Stomach (tissue), 9 donors: ENCODE data around the gene MYH6. TPM values are rescaled to one million over a fixed set of nuclear protein-coding genes. Genes with fewer than 3 reads are reported as not detected.
"Not testable (repeated sequence)": the region's sequence is repeated elsewhere in the genome, so short reads cannot be mapped to it uniquely, and the experiment has no call there.

Experiments used
- DNase-seq, 2 donors: peaks; one replicate each; pipeline versions ENCODE4 v3.0.0 to v3.0.0-alpha.2; 2013 to 2019
- H3K27ac ChIP-seq, 5 donors: fragments of 200-600 bp in 4 of 5; sonication (generic) in 4 of 5; one replicate each; pipeline ENCODE4 v1.5.1; 2013 to 2019; ENCODE audit warnings: mild to moderate bottlenecking in 1 of 5, moderate library complexity in 1 of 5
- H3K27me3 ChIP-seq, 3 donors: fragments of 200-600 bp; sonication (generic); one replicate each; pipeline ENCODE4 v1.5.1; 2017 to 2019; ENCODE audit warnings: mixed run types in 1 of 3
- H3K36me3 ChIP-seq, 4 donors: fragments of 200-600 bp; sonication (generic); 1 replicate in 3 of 4; 2 replicates in 1 of 4; pipeline ENCODE4 v1.5.1; 2016 to 2019
- H3K4me1 ChIP-seq, 4 donors: fragments of 200-600 bp; sonication (generic); one replicate each; pipeline ENCODE4 v1.5.1; 2016 to 2019
- H3K4me3 ChIP-seq, 4 donors: fragments of 200-600 bp; sonication (generic) in 3 of 4; one replicate each; pipeline ENCODE4 v1.5.1; 2016 to 2019; ENCODE audit warnings: mild to moderate bottlenecking in 1 of 4
- H3K9me3 ChIP-seq, 4 donors: fragments of 200-600 bp; sonication (generic); one replicate each; pipeline ENCODE4 v1.5.1; 2016 to 2019
- CTCF ChIP-seq, 7 experiments: fragments of 450-650 bp in 4 of 7; fragments of 200-600 bp in 3 of 7; sonication (generic) in 3 of 7; IDR thresholded peaks; one replicate each; pipeline ENCODE4 v1.5.1; 2016 to 2019; ENCODE audit warnings: antibody characterized with exemption in 7 of 7, control low read depth in 2 of 7, mild to moderate bottlenecking in 1 of 7
- EP300 ChIP-seq: sonication (generic); formaldehyde crosslinking; IDR thresholded peaks from one replicate; pipeline ENCODE4 v1.6.1; 2017; ENCODE audit warnings: antibody characterized with exemption
- POLR2A ChIP-seq, 4 donors: fragments of 450-650 bp; IDR thresholded peaks; one replicate each; pipeline ENCODE4 v1.6.1; 2016; ENCODE audit warnings: antibody characterized with exemption in 4 of 4, control low read depth in 2 of 4, mild to moderate bottlenecking in 1 of 4, moderate library complexity in 1 of 4
- POLR2AphosphoS5 ChIP-seq, 3 donors: sonication (generic); formaldehyde crosslinking; IDR thresholded peaks; one replicate each; pipeline ENCODE4 v1.6.1; 2016; ENCODE audit warnings: antibody characterized with exemption in 3 of 3
- WGBS, 5 donors: extraction: QIAGEN DNeasy Blood & Tissue Kit in 3 of 5; methylation state at CpG; one replicate each; pipeline versions ENCODE4 v1.1.5 to v1.1.7; 2013 to 2018; 5-methylcytosine and 5-hydroxymethylcytosine counted together
- intact Hi-C: fragments of 100-400 bp; cut with DNase I; formaldehyde crosslinking; loops from one replicate; pipeline ENCODE4 v1.15.1; 2023; ENCODE audit warnings: low total_unique reads
- polyA plus RNA-seq, 3 donors: library from polyadenylated mRNA; stranded (reverse); fragments of 200-250 nt; gene quantifications; one replicate each; pipeline ENCODE4 v1.2.3, GENCODE V29; 2013
- total RNA-seq, 5 donors: library from RNA; depleted of rRNA; stranded (reverse); fragments of >200 nt; gene quantifications; one replicate each; pipeline versions ENCODE4 v1.1.0 to v1.2.3, GENCODE V29; 2014 to 2016
- donor health status: healthy with polysubstance abuse.
- donor health status: Bipolar disorder and iron deficiency.
- donor health status: healthy.

MYH6 gene
- total and polyA plus RNA-seq, 8 donors: 0.37 to 3.2 (median 0.97) TPM; not detected in 4

DNA sequence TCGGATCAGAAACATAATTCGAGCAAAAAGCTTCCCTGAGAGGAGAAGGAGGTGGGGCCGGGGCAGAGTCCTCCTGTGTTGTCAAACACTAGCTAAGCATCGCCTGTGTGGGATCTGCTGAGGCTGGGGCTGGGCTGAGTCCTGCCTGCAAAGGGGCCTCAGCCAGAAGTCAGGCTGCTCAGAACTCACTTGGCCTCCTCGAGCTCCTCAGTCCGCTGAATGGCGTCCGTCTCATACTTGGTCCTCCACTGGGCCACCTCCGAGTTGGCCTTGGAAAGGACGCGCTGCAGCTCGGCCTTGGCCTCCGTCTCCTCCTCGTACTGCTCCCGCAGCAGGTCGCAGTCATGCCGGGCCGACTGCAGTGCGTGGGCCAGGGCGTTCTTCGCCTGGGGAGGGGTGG is 9.9 kb upstream of the MYH6 start:
- TF ChIP-seq EP300 (no peak), POLR2AphosphoS5 (IDR thresholded peaks at IDR 0.05) (no peak), CTCF (IDR thresholded peaks at IDR 0.05) (no peak), POLR2A (IDR thresholded peaks at IDR 0.05) (no peak)
- no peak overlapping the region for H3K4me3 ChIP-seq
- no peaks in the 10 kb centered on the region for H3K9me3 ChIP-seq
- H3K27ac ChIP-seq: no peak overlapping the region
- intact Hi-C loops: no loop called here
- no peak for DNase-seq
- peaks cover 0 to 13% (median 0%) of the 10 kb centered on the region in 3 donors for H3K27me3 ChIP-seq
- H3K4me1 ChIP-seq: no peaks in the 10 kb centered on the region
- no peaks in the 10 kb centered on the region for H3K36me3 ChIP-seq
- 84 to 88% (median 86%) methylated on average over 17 to 21 of the region's 21 CpGs for WGBS, 5 donors

DNA sequence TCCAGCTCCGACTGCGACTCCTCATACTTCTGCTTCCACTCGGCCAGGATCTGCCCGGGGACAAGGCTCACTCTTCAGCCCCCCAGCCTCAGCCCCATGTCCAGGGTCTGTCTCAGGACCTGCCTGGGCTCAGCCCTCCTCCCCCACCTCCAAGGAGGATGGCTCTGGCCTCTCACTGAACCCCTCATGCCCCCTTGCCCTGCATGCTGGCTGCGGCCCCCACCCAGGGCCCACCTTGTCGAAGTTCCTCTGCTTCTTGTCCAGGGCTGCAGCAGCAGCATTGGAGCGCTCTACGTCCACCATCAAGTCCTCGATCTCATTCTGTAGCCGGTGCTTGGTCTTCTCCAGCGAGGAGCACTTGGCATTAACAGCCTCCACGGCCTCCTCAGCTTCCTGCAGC is 9.2 kb upstream of the MYH6 start:
- H3K9me3 ChIP-seq, H3K4me3 ChIP-seq, DNase-seq, intact Hi-C loops, H3K36me3 ChIP-seq, H3K4me1 ChIP-seq, H3K27ac ChIP-seq: not testable (repeated sequence)
- peaks cover 0 to 13% (median 0%) of the 10 kb centered on the region in 3 donors for H3K27me3 ChIP-seq
- 78 to 87% (median 81%) methylated on average over 11 to 12 of the region's 12 CpGs for WGBS, 5 donors

DNA sequence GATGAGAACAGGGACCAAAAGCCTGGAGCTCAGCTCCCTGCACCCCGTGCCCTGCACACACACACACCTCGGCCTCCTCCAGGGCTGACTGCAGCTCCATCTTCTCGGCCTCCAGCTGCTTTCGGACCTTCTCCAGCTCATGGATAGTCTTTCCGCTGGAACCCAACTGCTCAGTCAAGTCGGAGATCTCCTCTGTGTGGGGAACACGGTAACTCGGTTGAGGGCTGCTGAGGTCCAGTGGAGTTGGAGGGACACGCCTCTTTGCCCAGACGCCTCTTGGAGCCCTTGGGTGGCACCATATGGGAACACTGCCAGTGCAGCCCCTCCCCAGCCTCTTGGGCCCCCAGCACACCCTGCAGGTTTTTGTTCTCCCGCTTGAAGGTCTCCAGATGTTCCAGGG is 8.7 kb upstream of the MYH6 start:
- no peak overlapping the region for H3K27ac ChIP-seq
- no peaks in the 10 kb centered on the region for H3K9me3 ChIP-seq
- H3K4me1 ChIP-seq: no peaks in the 10 kb centered on the region
- WGBS, 5 donors: 79 to 85% (median 81%) methylated on average over 11 of the region's 11 CpGs
- H3K36me3 ChIP-seq: no peaks in the 10 kb centered on the region
- H3K4me3 ChIP-seq: no peak overlapping the region
- peaks cover 0 to 17% (median 0%) of the 10 kb centered on the region in 3 donors for H3K27me3 ChIP-seq
- intact Hi-C loops: no loop called here
- TF ChIP-seq EP300: no peak
- no peak for TF ChIP-seq POLR2A (IDR thresholded peaks at IDR 0.05)
- no peak for TF ChIP-seq POLR2AphosphoS5 (IDR thresholded peaks at IDR 0.05)
- no peak for TF ChIP-seq CTCF (IDR thresholded peaks at IDR 0.05)
- no peak for DNase-seq

DNA sequence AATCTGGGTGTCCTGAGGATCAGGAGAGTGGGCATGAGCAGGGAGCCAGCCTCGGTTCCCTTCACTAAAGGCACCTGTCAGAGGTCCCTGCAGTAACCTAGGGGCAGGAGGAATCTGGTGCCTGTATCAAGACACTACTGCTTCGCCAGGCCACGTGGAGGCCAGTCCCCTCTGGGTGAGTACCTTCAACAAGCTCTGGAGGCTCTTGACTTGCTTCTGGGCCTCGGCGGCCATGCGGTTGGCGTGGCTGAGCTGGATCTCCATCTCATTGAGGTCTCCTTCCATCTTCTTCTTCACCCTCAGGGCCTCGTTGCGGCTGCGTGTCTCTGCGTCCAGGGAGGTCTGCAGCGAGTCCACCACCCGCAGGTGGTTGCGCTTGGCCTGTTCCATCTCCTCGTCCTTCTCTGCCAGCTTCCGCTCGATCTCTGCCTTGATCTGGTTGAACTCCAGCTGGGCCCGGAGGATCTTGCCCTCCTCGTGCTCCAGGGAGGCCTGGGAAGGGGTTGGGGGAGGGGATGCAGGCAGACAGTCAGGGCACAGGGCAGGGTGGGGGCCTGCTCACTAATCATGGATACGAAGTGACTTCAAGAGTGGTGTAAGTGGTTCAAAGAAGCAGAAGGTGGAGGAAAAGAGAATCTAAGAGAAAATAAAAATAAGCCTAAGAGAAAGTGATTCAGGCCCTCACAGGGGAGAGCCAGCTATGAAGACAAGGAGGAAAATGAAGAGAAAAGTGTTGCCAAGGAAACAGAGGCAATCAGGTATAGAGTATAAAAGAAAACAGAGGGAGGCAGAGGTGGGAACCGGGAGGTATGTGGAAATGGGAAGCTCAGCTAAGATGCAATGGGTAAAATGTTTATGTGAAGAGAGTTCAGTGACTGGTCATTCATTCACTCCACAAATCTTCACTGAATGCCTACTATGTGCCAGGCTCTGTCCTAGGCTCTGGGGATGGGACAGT is 8.0 kb upstream of the MYH6 start:
- WGBS, 5 donors: 76 to 80% (median 77%) methylated on average over 17 to 21 of the region's 21 CpGs

More for the DNA sequence above, 8.0 kb upstream of the MYH6 start:
- intact Hi-C loops: no loop called here
- TF ChIP-seq POLR2AphosphoS5 (IDR thresholded peaks at IDR 0.05) (no peak), POLR2A (IDR thresholded peaks at IDR 0.05) (no peak), CTCF (IDR thresholded peaks at IDR 0.05) (no peak), EP300 (no peak)
- Histone ChIP-seq H3K9me3 (no peaks in the 10 kb centered on the region), H3K27ac (no peak overlapping the region), H3K36me3 (no peaks in the 10 kb centered on the region), H3K4me3 (no peak overlapping the region), H3K4me1 (no peaks in the 10 kb centered on the region), H3K27me3 (peaks cover 0 to 20% (median 0%) of the 10 kb centered on the region in 3 donors)
- no peak for DNase-seq
